GM12891 (cell line): ENCODE measurements around the gene MUC5AC.

Experiments
- DNase-seq: peaks from one replicate; pipeline ENCODE4 v3.0.0; 2011; ENCODE audit warnings: low spot score; ENCODE audit not compliant: insufficient read length
- FAIRE-seq: peaks from 2 replicates; lab custom pipeline; 2011; peaks lifted over from hg19 to GRCh38; lab: Jason Lieb, UNC
- PAX5 ChIP-seq: IDR thresholded peaks from 2 replicates; pipeline ENCODE4 v1.6.1; 2011; ENCODE audit warnings: low read length, moderate library complexity, mild to moderate bottlenecking; ENCODE audit not compliant: insufficient read depth, severe bottlenecking
- POLR2A ChIP-seq: IDR thresholded peaks from 2 replicates; pipeline ENCODE4 v1.6.1; 2011; ENCODE audit warnings: low read depth, low read length, control low read depth
- POLR2AphosphoS5 ChIP-seq: IDR thresholded peaks from 2 replicates; pipeline ENCODE4 v1.6.1; 2011; ENCODE audit warnings: low read depth, low read length, control low read depth
- POU2F2 ChIP-seq: IDR thresholded peaks from 2 replicates; pipeline ENCODE4 v1.6.1; 2011; ENCODE audit warnings: low read depth, mild to moderate bottlenecking, control low read depth, low read length, moderate library complexity
- SPI1 ChIP-seq: IDR thresholded peaks from 2 replicates; pipeline ENCODE4 v1.6.1; 2011; ENCODE audit warnings: low read depth, low read length, control low read depth
- TAF1 ChIP-seq: IDR thresholded peaks from 2 replicates; pipeline ENCODE4 v1.6.1; 2011; ENCODE audit warnings: low read depth, low read length, control low read depth

Gene MUC5AC

GRCh38 chr11:1220941-1221721, 63.4 kb downstream of the MUC5AC start:
- FAIRE-seq (no peak), DNase-seq (no peak)
- TF ChIP-seq POLR2A (no peak), SPI1 (no peak), PAX5 (no peak), TAF1 (no peak), POU2F2 (no peak), POLR2AphosphoS5 (no peak)

GRCh38 chr11:1221848-1222311, 64.1 kb downstream of the MUC5AC start:
- FAIRE-seq: no peak

DNA sequence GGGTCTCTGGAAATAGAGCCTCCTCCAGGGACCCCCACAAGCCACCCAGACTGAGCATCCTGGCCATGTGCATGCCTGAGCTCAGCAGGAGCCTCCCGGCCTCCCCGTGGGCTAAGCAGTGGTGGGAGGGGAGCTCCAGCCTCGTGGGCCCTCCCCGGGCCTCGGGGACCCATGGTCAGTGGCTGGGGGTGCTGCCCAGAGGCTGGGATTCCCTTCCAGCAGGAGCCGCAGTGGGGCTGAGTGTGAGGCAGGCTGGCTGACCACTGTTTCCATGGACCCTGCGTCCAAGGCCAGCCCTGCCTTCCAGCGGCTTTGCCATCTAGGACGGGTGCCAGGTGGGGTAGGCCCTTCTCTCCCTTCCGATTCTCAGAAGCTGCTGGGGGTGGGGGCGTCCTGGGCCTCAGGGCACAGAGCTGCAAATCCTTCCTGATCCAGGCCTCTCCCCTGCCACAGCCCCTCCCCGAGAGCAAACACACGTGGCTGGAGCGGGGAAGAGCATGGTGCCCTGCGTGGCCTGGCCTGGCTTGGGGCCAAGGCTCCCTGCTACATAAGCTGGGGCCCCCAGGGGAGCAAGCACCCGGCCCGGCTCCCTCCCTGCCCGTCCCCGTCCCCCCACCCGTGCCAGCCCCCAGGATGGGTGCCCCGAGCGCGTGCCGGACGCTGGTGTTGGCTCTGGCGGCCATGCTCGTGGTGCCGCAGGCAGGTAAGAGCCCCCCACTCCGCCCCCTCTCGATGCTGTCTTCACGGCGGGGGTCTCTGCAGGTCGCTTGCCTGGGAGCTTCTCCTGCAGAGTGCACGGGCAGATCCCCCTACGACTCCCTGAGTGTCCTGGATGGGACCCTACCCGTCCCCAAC, 65.0 kb downstream of the MUC5AC start, which contains the start of gene MUC5B:
Gene MUC5B, plus strand, starts transcription at position 576 of the 855 bp plus-strand sequence. Its CDS starts 58 bp downstream, at position 634.
- FAIRE-seq (no peak), DNase-seq (no peak)
- TF ChIP-seq SPI1 (no peak), POU2F2 (no peak), POLR2AphosphoS5 (no peak), PAX5 (no peak)

More at GRCh38 chr11:1221848-1222311, 64.1 kb downstream of the MUC5AC start:
- no peak for DNase-seq
- TF ChIP-seq POU2F2 (no peak), TAF1 (no peak), POLR2A (no peak), PAX5 (no peak), SPI1 (no peak), POLR2AphosphoS5 (no peak)

- FAIRE-seq: no peak
- DNase-seq: no peak
- TF ChIP-seq POU2F2 (no peak), POLR2A (no peak), PAX5 (no peak), TAF1 (no peak), SPI1 (no peak), POLR2AphosphoS5 (no peak)
Measured at GRCh38 chr11:1223346-1224110, 65.8 kb downstream of the MUC5AC start.

DNA sequence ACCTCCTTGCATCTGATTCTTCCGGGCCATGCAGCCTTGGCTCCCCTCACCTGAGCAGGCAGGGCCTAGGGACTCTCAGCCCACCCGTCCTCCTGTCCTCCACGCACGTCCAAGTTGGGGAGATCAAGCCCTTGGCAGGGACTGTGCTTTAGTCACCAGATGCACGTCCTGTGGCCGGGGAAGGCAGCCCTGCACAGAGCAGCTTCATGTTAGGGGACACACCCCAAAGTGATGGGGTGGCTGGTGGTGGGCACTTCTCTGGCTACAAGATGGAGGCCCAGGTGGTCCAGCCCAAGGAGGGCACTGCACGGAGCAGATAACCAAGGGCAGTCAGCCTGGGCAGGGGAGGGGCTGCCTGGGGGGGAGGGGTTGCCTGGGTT, 66.3 kb downstream of the MUC5AC start:
- FAIRE-seq: no peak
- TF ChIP-seq TAF1 (no peak), PAX5 (no peak), POU2F2 (no peak), POLR2A (no peak)
- DNase-seq: no peak

DNA sequence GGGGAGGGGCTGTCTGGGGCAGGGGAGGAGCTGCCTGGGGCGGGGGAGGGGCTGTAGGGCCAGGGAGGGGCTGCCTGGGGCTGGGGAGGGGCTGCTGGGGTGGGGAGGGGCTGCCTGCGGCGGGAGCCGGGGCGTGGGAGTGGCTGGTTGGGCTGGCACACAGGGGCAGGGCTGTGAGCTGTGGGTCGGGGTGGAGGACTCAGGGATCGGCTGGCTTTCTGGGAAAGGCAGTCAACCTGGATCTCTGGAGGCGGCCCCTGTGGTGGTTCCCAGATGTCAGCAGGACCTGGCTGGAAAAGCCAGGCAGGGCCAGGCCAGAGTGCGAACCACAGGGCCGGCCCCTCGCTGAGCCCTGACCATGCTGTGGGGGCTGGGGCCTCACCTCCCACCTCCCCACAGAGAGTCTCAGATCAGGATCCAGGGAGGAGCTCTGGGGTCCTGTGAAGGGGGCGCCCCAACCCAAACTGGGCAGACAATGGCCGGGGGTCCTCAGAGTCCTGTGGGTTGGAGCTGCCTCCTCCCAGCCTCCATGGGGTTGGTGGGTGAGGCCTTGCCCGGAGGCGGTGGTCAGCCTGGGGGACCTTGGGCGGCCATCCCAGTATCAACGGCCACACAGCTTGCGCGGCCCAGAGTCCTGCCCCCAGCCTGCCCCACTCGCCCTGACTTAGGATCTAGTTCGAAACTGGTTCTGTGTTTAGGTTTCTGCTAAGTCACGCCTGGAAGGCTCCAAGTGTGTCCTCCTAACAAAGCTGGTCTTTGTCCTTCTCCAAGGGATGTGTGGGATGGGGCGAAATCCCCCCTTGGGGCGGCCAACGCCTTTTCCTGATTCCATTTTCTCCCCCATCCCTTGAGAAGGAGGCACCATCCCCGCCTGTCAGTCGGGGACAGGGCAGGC, 67.0 kb downstream of the MUC5AC start:
- no peak for TF ChIP-seq TAF1
- TF ChIP-seq SPI1: no peak
- no peak for TF ChIP-seq POU2F2
- TF ChIP-seq POLR2AphosphoS5: no peak
- TF ChIP-seq POLR2A: no peak
- TF ChIP-seq PAX5: no peak
- DNase-seq: no peak
- FAIRE-seq: no peak

GRCh38 chr11:1225386-1226225, 67.9 kb downstream of the MUC5AC start:
- DNase-seq: no peak
- FAIRE-seq: no peak

More at GRCh38 chr11:1225386-1226225, 67.9 kb downstream of the MUC5AC start:
- no peak for TF ChIP-seq TAF1
- no peak for TF ChIP-seq POLR2AphosphoS5
- TF ChIP-seq POU2F2: no peak
- no peak for TF ChIP-seq PAX5
- TF ChIP-seq SPI1: no peak
